HG03095 (cell line): ENCODE results near the gene CFAP77.
"Not testable (repeated sequence)": the region's sequence is repeated elsewhere in the genome, so short reads cannot be mapped to it uniquely, and the experiment has no call there.

ENCODE experiments used
- ATAC-seq: cut with Tn5 transposase; IDR thresholded peaks from one replicate; pipeline ENCODE4 v1.9.1; 2021; ENCODE audit warnings: moderate library complexity; ENCODE audit not compliant: unreplicated experiment

The CFAP77 gene

DNA sequence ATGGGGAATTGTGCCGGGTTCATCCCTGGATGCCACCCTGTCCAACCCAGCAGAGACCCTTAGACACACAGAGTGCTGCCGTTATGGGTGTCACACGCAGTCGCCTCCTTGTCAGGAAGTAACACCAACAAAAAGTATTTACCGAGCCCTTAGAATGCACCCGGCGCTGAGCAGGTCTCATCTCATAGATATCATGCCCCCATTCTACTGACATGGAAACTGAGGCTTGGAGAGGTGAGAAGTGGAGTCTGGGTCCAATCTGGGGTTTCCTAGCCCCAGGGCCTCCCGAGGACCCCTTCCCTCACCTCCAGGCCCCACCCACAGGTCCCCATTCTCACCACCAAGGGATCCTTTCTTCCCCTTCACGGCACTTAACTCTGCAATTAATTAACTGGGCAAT is 135.6 kb downstream of the CFAP77 start:
- ATAC-seq, result no peak

DNA sequence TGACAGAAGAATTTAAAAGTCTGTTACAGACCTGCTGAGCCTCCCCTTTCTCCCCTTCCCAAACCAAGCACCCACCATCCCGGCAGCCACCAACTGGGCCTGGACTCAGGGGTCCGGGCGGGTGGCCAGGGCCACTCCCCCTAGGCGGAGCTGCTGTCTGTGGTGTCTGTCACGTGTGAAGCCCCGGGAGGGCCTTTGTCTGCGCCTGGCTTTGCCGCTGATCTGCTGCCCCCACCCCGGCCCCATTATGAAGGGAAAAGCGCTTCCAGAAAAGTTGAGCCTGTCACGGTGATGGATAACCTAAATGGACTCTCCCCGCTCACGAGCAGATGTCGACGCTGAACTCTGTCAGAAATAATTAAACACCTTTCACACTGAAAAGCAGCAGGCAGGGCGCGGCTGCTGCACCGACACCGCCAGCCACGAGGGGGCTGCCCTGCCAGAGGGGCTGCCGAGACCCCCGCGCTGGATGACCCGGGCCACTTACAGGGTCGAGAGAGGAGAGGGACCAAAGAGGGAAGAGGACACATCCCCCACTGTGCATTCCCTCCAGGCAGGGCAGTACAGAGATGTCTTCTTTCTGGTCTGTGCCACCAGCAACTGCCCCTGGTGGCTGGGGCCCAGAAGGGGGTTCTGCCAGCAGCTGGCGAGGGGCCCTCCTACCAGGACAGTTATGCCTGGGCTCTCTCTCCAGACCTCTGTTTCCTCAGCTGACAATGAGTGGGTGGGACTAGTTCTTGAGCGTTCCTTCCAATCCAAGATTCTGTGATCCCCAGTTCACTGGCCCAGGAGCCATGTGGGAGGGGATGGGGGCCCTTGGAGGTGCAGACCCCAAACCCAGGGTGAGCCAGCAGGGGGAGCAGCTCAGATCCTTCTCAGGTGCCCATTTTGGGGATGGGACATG is 136.4 kb downstream of the CFAP77 start:
- no peak for ATAC-seq

DNA sequence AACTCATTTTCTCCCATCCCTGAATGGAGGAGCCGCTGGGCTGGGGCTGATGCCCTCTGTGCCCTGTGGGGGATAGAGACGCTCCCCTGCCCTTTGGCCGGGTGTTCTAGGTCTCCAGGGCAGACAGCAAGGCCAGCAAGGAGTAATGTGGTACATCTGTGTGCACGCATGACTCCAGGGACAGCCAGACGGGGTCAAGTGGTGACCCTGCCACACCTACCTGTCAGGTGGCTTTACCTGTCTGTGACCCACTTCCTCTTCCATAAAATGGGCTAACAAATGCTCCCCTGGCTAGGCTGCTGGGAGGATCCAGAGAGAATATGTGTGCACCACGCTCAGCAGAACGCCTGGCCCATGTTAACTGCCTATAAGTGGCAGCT is 137.0 kb downstream of the CFAP77 start:
- no peak for ATAC-seq

DNA sequence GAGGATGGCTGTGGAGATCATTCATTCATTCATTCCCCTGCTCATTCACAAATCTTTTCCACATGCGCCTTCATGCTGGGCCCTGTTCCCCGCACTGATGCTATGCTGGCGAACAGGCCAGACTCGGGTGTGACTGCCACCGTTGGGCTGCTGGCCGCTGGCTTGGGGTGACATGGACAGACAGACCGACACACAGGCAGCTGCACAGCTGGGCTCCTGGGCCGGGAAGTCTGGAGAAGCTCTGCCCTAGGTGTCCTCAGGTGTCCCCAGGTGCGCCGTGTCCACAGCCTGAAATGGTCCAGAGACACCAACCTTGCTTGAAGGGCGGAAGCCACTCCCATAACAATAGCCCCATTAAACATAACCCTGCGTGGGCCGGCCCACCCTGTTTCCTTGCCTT is 137.4 kb downstream of the CFAP77 start:
- ATAC-seq, result no peak

DNA sequence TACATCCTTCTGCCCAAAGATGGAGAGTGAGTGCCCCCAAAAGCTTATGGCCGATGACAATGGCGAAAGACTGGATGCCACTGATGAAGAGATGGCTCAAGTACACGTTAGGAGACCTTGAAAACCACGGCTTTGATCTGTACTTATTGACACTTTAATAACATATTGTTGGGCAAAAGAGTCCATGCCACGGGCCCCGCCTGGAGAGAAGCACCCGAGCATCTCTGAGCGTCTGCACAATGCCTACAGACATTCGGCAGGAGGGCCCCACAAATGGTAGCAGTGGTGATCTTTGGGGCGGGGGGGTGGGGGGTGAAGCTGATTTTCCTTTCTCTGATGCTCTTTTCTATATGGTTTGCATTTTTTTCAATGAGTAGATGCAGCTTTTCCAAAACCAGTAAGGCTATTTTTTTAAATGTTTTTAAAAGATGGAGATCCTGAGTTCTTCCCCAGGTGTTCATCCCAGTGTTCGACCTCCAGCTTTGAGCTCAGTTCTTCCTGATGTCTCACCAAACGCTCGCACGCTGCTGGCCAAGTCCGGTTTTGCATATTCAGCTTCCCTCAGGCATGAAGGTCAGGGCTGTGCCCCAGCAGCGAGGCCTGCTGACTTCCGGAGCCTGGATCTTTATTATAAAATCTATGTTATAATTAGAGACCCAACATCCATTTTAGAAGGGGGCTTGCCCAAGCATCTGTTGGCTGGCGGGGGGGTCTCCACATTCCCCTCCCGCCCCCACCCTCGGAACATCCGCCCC is 138.1 kb downstream of the CFAP77 start:
- no peak for ATAC-seq

DNA sequence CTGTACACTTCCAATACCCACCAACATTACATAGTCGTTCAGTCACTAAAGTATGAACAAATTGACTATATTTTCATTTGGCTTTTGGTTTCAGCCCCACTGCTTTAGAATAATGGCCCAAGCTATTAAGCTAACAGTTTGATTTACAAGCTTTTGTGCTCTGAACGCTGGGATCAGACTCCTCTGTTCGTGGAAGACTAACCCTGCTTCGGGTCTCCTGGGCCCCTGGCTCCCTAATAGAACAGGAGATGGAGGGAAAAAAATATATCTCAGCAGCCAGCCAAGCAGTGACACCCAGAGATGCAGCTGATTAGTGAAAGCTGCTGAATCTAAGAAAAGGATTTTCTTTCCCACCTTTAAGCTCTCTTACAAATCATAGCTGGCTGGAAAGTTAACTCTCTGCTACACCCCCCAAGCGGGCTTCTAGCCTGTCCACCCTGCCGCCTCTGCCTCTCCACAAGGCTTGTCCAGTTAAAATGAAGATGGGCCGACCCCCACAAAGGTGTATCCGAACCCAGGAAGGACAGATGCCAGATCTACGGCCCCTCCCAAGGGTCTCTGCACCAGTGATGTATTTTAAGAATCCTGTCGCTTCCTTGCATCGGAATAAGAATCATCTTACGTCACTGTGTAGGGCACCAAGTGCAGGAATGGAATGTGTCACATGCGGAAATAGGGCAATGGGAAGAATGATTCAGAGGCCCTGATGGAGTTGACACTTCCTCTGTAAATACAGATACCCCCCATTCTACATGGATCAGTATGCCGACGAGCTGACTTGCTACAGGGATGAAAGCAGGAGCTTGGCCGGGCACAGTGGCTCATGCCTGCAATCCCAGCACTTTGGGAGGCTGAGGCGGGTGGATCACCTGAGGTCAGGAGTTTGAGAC is 139.0 kb downstream of the CFAP77 start:
- ATAC-seq, result no peak

DNA sequence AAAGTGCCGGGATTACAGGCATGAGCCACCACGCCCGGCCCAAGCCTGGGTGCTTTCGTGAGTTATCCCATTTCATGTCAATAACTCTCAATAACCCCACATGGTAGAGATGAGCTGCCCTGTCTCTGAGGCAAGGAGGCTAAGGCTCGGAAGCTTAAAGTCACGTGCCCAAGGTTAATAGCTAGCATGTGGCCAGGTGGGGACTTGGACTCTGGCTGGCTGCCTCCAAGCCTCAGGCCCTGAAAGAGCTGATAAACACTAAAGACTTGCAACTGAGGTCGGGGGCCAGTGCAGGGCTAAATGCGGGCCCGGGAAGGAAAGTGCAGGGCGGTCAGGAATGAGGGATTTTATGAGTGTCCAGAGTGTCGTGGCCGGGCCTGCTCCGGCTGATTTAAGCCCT is 141.5 kb downstream of the CFAP77 start:
- no peak for ATAC-seq

DNA sequence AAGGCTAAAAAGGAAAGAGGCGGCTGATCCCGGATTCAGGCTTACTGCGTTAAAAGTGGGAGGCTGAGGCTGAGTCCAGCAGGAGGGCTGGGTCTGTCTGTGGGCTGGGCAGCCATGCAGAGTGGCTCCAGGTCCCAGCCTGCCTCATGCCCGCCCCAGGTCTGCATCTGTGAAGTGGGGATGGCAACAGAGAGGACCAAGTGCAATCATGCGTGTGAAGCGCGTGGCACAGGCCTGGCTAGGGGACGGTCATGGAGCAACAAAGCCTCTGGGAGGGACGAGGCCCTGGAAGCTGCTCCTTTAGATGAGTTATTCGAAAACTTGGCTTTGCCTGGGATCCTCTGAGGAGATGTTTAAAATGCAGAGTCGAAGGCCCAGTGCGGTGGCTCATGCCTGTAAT is 142.0 kb downstream of the CFAP77 start:
- ATAC-seq, result no peak

DNA sequence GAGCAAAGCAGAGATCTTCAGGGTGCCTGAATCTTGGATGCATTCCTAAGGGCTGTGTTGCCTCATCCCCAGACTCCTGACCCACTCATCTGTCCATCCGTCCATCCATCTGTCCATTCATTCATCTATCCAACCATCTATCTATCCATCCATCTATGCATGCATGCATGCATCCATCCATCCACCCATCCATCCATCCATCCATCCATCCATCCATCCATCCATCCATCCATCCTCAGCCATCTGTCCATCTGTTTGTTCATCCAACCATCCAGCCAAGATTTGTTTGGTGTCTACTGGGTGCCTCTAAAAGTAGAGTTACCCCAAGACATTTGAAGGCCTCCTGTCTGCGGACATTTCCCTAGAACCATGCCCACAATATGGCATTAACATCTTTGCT is 144.7 kb downstream of the CFAP77 start:
- no peak for ATAC-seq

DNA sequence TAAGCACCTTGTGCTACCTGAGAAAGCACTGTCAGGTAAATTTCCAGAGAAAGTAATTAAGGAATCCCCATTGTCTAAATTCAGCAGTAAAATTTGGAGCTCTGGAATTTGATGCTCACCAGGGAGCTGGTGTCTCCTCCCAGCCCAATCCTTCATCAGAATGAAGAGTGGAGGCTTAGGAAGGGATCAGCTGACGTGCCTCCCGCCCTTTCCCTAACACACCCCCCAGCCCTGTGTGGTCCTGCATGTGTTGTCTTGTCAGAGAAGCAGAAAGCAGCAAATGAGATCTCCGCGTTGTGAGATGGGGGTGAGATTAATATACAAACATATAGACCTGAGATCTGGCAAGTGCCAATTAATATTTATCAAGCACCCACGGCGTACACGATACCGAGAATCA is 145.5 kb downstream of the CFAP77 start:
- ATAC-seq, result no peak

DNA sequence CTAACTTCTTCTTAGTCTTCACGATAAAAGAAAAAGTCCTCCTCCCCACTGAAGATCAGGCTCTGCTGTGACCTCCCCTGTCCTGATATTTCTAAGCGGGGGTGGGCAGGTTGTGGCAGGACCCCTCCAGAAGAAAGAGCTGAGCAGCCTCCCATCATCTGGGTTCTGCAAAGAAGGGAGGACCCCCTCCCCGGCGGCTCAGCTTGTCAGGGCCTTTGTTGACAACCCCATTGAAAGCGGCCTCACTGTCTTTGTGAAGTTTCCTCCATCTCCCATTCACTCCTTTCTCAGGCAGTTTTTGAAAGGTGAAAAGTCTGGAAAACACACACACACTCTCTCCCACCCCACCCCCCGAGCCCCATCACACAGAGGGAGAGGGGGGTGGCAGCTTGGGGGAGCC is 146.2 kb downstream of the CFAP77 start:
- no peak for ATAC-seq

DNA sequence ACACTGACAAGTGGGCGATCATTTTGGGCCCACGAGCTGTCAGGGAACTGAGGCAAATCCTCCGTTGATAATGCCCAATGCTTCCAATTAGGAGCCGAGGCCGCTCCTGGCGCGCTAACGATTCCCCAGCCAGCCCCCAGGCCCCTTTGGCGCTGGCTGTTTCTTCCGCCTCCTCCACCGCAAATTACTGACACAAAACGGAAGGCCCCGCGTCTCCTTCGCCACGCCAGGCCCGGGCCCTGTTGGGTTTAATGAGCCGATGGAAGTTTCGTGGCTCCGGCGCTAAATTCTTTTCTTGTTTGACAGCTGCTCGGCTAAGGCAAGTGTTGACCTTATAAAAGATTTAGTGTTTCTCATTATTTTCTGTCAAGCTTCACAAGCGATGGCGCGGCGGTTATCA is 146.7 kb downstream of the CFAP77 start:
- no peak for ATAC-seq

DNA sequence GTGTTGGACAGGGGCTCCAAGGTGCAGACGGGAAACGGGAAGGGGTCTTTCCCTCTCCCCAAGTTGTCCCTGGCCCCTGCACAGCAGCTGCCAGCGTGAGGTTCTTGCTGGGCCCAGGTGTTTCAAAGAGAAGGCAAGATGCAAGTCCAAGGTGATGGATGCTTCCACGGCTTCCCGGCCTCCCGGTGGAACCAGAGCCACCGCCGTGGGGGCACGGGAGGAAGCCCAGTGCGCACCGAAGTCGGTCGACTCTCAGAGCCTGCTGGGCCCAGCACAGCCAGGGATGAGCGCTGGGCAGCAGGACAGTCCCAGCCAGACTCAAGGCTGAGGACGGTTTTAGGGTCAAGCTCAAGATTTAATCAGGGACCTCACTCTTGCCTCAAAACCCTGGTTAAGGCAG is 147.1 kb downstream of the CFAP77 start:
- no peak for ATAC-seq

DNA sequence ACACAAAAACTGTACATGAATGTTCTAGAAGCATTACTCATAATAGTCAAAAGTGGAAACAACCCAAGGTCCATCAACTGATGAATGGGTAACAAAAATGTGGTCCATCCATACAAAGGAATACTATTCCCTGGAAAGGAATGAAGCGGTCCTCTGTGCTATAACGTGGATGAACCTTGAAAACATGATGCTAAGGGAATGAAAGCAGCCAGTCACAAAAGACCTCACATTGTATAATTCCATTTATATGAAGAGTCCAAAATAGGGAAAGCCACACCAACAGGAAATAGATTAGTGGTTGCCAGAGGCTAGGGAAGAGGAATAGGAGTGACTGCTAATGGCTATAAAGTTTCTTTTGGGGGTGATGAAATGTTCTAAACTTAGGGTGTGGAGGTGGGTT is 149.7 kb downstream of the CFAP77 start:
- ATAC-seq, result no peak

DNA sequence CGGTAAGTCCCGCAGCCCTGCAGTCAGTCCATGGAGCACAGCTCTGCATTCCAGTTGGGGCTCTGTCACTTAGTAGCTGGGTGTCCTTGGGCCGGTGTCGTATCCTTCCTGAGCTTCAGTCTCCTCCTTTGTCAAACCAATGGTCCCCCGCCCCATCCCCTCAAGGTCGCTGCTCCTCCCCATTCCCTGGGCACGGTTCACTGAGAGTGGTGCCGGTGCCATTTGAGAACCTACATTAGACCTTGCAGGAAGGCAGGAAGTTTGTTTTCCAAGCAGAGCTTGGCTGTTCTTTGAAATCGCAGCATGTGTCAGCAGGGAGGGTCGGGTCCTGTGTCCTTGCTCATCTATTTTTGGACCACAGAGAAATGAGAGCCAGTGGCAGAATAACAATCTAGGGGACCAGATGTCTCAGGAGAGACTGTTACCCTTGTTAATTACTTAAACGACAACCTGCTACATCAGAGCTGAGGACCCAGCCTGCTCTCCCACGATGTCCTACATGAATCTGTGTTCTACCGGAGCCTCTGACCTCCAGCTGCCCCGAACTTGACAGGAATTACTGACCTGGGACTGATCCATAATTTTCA is 150.7 kb downstream of the CFAP77 start:
- no peak for ATAC-seq

DNA sequence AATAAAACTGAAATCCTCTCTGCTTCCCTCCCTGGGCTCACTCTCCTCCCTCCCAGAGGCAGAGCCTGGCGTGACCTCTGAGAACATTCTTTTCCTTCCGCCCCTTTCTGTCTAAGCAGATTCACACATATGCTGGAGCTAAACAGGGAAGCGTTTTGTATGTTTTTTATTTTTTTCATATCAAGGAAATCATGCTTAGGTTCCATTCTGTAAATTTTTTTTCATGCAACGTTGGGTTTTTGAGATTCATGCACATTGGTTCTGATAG is 152.2 kb downstream of the CFAP77 start:
- ATAC-seq, result no peak

DNA sequence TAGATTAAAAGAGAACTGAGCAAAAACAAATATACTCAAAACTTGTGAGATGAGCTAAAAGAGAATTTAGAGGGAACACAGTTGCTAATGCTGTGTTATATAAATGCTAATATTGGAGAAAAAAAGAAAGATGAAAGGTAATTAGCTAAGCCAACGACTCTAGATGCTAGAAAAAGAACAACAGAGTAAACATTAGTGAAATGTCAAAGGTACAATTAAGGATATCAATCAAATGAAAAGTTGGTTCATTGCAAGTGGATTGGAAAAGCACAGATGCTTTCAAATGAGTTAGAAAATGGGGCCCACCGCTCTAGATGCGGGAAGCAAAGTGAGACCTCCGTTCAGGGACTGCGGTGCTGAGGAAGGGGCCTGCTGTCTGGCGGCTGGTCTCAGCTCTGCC is 154.5 kb downstream of the CFAP77 start:
- no peak for ATAC-seq

DNA sequence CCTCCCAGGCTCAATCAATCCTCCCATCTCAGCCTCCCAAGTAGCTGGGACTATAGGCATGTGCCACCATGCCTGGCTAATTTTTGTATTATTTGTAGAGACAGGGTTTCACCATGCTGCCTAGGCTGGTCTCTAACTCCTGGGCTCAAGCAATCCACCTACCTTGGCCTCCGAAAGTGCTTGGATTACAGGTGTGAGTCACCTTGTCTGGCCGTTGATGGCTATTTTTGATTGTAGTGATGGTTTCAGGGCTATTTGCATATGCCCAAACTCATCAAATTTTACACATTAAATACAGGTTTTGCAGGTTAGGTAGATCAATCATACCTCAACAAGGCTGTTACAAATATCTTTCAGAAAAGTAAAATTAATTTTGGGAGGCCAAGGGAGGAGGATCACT is 158.8 kb downstream of the CFAP77 start:
- ATAC-seq, result not testable (repeated sequence)

DNA sequence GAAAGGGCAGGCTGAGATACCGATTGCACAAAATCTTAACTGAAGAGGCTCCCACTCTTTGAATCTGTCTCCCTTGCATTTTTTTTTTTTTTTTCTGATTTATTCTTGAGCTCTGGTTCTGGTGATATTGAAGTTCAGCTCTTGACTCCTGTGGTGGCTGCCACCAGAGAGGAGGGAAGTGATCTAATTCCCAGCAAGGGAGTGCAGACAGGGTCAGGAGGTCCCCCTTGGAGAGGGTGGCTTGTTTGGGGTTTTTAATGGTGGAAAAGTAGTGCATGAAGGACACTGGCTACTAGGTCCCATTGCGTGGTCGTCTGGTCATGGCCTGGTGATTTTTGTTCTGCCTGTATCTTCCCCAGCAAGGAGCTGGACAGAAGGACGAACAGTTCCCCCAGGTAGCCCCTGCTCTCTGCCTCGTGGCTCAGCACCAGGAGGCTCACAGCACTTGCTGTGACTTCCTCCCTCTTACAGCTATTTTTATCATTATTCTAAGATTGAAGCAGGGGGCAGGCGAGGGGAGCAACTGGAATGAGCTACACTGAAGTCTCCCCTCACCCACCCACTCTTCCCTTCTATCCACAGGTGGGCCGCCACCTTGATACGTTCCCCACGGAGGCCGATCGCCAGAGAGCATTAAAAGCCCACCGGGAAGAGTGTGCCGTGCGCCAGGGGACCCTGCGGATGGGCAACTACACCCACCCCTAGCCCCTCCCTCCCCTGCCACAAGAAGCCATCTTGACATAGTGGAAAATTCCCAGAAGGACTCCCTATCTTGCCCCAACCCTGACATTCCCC is 162.0 kb downstream of the CFAP77 start:
- ATAC-seq, result no peak

DNA sequence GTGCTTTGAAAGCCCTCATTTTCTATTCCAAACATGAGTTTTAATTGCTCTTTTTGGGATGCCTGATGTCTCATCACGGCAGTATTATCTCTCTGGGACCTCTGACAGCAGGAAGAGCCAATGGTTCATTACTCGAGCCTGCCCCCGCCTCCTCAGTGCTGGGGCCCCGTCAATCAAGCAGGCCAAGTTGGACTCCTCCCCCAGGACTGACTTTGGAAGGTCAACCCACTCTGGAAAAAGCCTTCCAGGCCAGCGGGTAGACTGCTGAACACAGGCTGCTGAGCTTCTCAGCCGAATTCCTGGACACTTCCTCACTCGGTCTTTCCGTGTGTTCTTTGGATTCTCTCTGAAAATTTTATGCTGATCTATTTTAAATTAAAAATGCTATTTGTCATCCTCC is 162.9 kb downstream of the CFAP77 start:
- no peak for ATAC-seq
